NCI-H2029 (cell line): ENCODE results near the gene LAMA3.

ENCODE experiments used
- DNase-seq: peaks from one replicate; lab custom pipeline; 2025; lab: John Stamatoyannopoulos, UW

The LAMA3 gene

GRCh38 chr18:23912356-23912755 lies 223.1 kb downstream of the LAMA3 start:
- DNase-seq = no peak

DNA sequence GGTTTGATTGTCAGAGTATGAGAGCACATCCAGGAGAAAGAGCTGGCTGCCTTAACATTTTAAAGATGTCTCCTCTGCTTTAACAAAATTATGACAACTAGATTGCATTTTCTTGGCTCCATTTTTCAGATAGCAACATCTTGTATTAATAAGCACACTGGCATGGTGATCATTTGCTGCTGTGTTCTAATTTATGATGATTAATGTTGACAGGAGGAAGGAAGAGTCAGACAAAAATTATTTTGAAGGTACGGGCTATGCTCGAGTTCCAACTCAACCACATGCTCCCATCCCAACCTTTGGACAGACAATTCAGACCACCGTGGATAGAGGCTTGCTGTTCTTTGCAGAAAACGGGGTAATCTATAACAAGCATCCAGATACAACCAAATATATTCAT lies 227.1 kb downstream of the LAMA3 start:
- DNase-seq = no peak

GRCh38 chr18:23918395-23919032 lies 229.3 kb downstream of the LAMA3 start:
- peak; percentile 34 for DNase-seq

GRCh38 chr18:23920054-23920453 lies 230.8 kb downstream of the LAMA3 start:
- DNase-seq = no peak

DNA sequence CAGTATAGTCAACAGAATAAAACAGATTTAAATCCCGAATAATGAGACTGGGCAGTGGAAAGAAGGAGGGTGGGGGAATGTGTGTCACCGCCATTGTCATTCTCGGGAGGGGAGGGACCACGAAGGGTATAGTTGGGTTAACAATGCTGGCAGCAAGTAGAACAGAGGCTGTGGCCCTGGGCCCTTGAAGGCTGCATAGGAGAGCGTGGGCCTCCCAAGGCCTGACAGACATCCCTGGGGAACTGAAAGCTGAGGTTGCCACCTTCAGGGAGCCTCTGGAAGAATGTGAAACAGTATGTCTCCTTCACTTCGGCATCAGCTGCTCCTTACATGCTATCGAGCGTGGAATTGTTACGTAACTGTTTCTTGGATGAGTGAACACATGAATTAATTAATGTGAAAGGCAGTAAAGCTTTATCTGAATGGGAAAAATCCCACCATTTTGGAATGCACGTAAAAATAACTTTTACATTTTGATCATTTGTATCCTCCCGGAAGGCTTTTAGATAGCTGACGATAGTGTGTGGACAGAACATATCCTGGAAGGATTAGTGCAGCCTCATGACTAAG lies 232.5 kb downstream of the LAMA3 start:
- no peak for DNase-seq

DNA sequence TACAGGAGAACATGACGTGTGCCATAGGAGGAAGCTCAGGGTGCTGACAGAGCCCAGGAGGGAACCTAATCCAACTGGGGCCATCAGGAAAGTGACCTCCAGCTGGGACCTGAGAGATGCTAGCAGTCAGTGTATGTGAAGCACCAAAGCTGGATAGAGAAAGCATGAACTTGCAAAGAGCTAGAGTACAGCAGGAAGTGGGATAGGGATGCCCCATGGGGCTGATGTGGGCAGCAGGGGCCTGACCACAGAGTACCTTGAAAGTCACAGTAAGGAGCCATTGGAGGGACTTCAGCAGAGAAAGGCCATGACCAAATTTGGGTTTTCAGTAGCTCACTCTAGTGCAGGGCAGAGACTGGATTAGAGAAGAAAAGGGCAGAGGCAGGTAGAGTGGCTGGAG lies 233.7 kb downstream of the LAMA3 start:
- no peak for DNase-seq

DNA sequence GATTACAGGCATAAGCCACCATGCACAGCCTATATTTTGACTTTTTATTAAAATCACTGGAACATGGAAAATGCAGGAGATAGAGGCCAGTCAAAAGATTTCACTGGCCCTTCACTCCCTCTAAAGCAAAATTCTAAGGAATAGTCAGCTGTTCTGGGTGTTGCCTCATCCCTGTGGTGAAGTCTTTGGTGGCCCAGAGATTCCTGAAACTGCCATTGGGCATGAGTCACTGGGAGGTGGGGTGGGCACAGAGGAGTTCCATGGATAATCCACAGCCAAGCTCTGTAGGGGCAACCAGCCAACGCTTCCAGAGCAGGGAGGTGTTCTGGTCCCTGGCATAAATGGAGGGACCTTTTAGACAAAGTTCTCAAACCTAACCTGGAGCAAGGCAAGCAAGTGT lies 235.6 kb downstream of the LAMA3 start:
- DNase-seq = no peak

DNA sequence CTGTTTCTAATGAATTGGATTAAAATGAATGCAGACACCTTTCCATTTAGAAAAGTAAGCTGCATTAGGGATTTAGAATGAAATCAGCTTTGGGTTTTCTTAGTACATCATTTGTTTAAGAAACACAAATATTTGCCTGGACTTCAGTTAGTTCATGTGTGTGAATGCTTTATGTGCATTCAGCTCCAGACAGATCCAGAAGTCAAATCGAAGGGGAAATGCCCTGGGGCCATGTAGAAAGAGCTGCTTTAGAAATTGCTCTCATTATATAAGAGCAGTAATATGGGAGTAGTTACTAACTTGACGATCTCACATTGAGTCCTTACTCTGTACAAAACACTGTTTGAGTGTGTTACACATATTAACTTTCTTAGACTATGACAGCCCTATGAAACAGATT lies 237.3 kb downstream of the LAMA3 start:
- no peak for DNase-seq

DNA sequence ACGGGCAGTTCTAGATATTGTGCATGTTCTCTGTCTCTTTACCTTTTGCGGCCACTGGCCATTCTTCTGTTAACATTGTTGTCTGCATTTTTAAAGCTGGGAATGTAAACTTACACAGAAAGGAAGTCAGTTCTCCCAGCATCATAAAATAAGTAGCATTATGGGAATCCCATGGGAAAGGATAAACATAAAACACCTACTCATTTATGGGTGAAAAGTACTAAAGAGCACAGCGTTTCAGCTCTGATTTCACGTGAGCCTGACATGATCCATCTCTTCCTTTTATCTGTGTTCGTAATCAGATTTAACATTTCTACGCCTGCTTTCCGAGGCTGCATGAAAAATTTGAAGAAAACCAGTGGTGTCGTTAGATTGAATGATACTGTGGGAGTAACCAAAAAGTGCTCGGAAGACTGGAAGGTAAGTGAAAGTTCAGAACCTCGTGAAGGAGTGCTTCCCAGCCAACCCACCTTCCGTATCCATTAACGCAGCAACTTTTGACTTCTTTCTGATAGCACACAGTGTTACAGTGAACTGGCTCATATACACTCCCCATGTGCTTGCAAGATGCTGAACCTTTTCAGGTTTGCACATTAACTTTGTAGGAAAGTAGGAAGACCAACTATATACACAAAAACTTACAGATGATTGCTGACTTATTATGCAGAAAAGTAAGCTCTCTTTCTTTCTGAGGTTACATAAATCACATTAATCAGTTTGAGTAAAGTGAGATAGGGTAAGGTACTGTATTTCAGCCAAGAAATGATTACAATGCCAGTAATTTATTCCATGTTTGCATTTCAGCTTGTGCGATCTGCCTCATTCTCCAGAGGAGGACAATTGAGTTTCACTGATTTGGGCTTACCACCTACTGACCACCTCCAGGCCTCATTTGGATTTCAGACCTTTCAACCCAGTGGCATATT lies 238.8 kb downstream of the LAMA3 start:
- no peak for DNase-seq

DNA sequence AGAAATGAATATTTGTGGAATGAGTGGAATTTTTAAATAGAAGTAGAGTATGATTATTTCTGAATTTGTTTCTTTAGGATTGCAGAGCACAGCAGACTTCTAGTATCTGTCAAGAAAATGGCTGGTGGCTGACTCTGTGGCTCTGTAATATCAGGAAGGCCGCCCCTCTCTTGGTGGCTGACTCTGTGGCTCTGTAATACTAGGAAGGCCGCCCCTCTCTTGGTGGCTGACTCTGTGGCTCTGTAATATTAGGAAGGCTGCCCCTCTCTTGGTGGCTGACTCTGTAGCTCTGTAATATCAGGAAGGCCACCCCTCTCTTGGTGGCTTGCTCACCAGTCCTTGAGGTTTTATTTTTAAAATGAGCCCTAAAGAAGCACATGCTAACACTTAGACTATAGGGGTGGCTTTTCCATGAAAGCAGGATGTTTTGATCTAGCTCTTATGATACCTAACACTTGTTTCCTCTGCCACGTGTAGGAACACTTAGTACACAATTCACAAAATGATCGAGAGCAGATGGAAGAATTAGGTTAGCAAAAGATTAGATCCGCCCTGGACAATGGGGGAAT lies 240.2 kb downstream of the LAMA3 start:
- DNase-seq = no peak

- no peak for DNase-seq
Measured at GRCh38 chr18:23930002-23930401, 240.7 kb downstream of the LAMA3 start.

GRCh38 chr18:23932385-23933067 lies 243.3 kb downstream of the LAMA3 start:
- DNase-seq = no peak

- no peak for DNase-seq
Measured at GRCh38 chr18:23933407-23933806, 244.2 kb downstream of the LAMA3 start.

DNA sequence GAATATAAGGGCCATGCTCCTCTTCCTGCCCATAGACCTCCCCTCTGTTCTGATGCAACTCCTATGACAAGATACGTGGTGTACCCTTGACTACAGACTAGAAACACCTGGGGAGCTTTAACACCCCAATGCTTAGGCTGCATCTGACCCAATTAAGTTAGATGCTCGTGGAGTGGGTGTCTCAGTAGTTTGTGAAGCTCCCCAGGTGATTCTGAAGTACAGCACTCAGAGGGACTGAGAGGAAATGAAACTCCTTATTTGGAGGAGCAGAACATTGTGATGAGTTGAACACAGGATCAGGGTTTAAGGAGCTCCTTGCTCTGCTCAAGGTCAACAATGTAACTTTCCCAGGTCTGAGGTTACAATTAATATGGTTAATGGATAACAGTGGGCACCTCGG lies 245.0 kb downstream of the LAMA3 start:
- no peak for DNase-seq

GRCh38 chr18:23934863-23935262 lies 245.6 kb downstream of the LAMA3 start:
- DNase-seq = no peak

GRCh38 chr18:23935804-23936203 lies 246.6 kb downstream of the LAMA3 start:
- no peak for DNase-seq

- DNase-seq = no peak
Measured at GRCh38 chr18:23936381-23936958, 247.2 kb downstream of the LAMA3 start.

DNA sequence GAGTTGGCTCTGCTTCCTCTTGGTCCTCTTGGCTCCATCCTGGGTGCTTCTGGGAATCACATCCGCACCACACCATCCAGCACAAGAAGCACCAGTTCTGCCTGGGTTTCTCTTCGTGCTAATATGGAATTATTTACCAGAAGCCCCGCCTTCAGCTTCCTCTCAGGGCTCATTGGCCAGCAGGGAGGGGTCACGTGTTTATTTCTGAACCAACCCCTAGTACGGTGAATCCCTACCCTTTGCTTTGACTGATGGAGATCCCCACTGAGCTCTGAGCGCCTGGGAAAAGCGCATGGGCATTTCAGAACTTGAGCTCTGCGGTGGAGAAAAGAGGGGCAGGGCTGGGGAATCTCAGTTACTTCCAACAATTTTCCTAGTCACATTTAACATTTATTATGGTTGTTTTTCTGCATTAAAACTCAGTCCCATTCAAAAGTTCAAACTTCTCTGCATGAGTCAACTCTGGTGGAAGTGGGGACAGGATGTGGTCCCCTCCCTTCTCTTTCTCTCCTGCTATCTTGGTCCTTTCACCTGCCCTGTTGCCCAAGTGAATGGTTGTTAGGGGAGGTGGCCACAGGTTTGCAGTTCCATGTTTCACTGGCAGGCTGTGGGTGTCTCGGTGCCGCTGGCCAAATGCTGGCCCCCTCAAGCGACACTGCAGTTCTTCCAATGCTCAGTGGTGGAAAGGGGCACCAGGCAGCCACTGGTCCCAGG lies 248.9 kb downstream of the LAMA3 start:
- no peak for DNase-seq

DNA sequence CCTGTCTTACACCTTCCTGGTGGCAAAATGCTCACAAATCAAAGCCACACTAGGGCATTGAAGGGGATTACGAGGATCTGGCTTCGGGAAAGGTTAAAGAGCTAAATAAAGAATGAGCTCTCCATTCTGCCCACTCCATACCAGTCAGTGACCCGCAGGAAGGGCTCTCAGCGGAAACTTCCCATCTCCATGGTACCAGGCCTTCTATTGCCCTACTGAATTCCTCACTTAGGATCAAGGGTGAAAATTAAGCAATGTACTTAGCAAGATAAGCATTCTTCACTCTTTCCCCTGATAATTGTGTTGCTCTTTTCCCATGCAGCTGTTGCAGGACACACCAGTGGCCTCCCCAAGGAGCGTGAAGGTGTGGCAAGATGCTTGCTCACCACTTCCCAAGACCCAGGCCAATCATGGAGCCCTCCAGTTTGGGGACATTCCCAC lies 249.7 kb downstream of the LAMA3 start:
- no peak for DNase-seq

DNA sequence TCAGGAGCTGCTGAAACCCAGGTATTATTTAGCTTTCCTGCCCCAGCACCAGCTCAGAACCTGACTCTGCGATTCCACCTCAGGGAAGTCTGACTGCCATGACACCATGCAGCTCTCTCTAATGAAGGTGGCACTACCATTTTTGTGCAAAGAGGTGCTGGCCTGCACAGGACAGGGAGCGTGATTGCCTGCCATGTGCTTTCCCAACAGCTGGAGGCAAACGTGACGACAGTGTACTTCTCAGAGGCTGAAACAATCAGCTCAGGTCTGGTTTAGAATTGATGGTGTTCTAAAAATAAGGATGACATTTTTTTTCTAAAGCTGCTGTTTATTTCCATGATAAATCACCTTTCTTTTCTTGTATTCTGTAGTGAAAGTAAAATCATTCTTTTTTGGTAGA lies 250.1 kb downstream of the LAMA3 start:
- DNase-seq = no peak

DNA sequence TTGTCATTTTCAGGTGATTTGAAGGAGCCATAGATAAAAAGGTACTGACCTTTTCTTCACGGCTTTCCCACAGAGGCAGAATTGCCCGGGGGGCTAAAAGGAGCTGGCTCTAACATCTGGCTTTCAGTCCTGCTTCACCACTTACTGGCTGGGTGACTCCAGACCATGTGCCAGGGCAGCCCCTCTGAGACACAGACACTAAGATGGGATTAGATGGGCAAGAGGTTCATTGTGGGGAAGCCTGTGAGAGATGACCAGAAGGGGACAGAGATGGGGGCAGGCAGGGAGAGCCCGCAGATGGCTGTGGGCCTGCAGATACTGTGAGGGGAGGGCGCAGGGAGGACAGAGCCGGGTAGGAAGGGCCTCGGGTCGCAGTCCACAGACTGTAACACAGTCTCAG lies 250.6 kb downstream of the LAMA3 start:
- DNase-seq = no peak
